Amniotic stem cell (primary cell): ENCODE data around the gene RORC.

Experiments
- DNase-seq: peaks from one replicate; lab custom pipeline; 2025; lab: John Stamatoyannopoulos, UW

The RORC gene

GRCh38 chr1:151847867-151848596 lies 16.4 kb upstream of the RORC start:
- DNase-seq: no peak

GRCh38 chr1:151846686-151847237 lies 15.2 kb upstream of the RORC start:
- no peak for DNase-seq

- DNase-seq: no peak
These were observed 14.5 kb upstream of the RORC start for GRCh38 chr1:151846062-151846568.

DNA sequence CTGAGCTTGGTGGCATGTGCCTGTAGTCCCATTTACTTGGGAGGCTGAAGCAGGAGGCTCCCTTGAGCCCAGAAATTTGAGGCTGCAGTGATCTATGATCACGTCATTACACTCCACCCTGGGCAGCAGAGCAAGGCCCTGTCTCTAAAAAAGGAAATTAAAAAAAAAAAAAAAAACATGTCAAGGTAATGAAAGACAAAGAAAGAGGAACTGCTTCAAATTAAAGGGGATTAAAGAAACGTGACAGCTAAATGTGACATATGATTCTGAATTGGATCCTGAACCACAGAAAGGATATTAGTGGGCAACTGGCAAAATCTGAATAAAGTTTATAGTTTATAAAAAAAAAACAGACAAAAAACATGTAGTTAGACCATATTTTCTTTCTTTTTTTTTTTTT lies 11.8 kb upstream of the RORC start:
- DNase-seq: no peak

DNA sequence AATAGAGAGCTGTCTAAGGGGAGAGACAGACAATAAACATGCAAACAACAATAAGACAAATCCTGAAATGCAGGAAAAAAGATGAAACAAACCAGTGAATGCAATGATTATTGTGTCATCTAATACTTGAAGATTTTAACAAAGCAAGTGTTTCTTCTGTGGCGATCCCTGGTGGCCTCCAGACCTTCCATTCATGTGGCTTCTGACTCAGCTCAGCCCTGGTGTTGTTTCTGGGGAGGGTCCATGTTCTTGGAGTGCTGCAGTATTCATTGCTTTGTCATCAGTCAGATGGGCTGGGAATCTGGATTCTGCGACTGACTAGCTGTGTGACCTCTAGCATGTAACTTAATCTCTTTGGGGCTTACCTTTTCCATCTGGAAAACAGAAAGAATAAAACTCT lies 9.5 kb upstream of the RORC start:
- DNase-seq: no peak

DNA sequence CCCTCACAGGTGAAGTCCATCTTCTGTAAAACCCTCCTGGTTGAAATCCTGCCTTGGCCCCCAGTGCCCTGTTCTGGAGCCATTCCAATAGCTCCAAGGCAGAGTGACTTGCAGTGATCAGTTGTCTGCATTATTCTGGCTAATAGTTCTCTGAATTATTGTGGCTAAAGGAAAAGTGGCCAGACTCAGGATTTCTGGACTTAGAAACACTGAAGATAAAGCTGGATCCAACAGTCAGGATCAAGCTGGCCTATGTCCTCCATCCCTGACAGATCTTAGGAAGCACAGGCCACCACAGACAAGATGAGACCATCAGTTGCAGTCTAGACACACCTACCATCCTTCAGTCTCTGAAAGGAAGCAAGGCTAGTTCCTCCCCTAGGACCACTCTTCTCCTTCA lies 8.8 kb upstream of the RORC start:
- no peak for DNase-seq

DNA sequence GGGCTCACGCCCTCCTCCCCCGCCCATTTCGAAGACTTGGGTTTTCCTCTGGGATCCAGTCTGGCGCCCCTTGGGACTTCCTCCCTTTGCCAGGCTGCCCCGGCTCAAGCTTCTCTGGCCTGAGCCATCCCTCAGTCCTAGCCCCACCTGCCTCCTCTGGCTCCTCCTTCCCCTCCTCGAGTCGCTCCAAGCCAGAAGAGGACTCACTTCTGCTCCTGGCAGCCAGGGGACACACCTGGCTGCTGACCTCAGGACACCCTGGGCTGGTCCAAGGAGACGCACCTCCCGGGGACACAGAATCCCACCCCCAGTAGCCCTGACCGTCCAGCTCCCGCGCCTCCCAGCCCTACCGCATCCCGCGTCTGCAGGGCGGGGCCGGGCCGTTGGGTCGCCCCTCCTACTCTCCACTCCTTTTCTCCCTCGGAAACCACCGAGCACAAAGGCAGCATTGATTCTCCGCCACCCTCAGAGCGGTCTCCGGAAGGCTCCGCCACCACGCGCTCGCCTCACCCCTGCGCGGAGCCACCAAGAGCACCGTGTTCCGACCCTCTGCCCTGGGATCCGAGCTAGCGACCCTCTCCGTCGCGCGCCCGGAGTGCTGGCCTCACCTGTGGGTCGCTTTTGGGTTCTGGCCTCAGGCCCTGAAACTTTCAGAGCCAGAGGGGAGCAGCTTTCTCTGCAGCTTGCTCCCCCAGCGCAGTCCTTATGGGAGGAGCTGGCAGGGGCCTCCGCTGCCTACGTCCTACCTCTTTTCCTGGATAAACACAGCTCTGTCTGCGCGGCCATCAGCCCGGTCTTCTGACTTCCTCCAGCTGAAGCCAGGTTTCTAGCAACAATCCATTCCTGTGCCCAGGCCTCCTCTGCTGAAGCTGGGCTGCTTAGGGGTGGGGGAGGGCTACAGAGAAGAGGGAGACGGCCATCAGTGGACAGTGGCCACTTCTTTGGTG lies 8.1 kb upstream of the RORC start, which contains the start of gene C2CD4D:
C2CD4D (minus strand) TSS at position 364 of the 947 bp plus-strand sequence. CDS start 831 bp downstream, outside the sequence.
- no peak for DNase-seq

GRCh38 chr1:151839082-151839412 lies 7.4 kb upstream of the RORC start:
- DNase-seq: no peak

- no peak for DNase-seq
These were observed 6.8 kb upstream of the RORC start for GRCh38 chr1:151838222-151839081.

GRCh38 chr1:151837884-151838221 lies 6.3 kb upstream of the RORC start:
- no peak for DNase-seq

GRCh38 chr1:151837197-151837596 lies 5.6 kb upstream of the RORC start:
- no peak for DNase-seq

DNA sequence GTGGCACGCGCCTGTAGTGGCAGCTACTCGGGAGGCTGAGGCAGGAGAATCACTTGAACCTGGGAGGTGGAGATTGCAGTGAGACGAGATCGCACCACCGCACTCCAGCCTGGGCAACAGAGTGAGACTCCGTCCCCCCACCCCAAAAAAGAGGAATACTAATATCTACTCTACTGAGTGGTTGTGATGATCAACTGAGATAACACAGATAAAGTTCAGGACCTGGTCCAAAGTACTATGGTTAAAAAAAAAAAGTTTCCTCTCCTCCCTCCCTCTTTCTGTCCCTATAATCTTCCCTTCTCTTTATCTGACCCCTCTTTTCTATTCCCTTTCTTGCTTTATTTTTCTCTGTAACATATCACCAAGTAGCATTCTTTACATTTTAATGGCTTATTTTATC lies 4.0 kb upstream of the RORC start:
- DNase-seq: no peak

- no peak for DNase-seq
These were observed 2.6 kb upstream of the RORC start for GRCh38 chr1:151834239-151834638.

DNA sequence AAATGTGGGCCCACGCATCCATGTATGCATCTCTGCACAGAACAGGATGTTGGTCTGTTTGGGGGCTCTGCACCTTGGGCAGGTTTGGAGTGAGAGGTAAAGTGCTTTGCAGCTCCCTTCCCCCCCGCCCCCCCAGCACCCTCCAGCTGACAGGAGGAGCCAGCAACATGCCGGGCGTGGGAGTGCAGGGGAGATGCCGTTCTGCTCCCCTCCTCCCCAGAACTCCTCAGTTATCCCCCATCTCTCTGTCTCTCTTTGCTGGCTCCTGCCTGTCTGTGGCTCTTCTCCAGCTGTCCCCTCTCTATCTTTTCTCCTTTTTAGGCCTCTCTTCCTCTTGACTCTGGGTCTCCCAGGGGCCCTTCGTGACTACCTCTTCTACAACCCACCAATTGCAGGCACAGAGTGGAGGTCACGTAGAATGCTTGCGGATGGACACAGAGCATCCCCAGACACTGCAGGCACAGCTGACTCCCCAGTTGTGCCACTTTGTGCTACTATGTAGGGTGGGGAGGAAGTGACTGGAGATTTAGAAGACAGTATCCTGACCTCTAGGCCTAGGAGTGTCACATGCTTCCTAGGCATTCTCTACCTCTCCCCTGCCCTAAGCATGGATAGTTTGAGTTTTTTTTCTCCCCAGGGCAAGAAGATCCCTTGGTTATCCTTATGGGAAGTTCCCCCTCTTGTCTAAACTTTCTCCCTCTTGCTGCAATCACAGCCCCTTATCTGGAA lies 1.7 kb upstream of the RORC start:
- DNase-seq: no peak

DNA sequence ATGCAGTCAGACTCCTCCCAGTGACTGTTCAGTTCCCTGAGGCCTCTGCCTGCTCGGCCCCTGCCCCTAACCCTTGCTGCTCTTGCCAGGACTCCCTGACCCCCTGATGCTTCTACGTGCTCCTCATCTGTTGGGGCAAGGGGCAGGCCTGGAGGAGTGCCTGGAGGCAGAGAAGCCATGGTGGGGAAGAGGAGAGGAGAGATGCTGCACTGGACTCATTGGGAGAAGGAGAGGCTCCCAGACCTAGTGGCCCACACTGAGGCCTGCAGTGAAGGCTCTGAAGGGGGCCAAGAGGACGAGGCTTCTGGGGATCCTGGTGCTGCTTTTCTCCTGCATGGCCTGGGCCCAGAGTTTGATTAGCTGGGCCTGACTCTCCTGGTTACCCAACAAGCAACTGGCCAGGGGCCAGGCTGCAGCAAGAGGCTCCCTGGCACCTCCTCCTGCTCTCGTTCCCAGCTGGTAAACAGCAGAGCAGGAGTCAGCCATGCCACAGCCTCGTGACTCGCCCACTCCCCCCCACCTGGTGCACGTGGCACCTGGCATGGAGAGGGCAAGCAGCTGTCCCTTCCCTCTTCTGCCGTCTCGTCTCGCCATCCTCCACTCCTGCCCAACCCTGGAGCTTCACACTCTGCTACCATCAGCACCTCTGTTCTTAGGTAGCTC lies 847 bp upstream of the RORC start:
- no peak for DNase-seq

DNA sequence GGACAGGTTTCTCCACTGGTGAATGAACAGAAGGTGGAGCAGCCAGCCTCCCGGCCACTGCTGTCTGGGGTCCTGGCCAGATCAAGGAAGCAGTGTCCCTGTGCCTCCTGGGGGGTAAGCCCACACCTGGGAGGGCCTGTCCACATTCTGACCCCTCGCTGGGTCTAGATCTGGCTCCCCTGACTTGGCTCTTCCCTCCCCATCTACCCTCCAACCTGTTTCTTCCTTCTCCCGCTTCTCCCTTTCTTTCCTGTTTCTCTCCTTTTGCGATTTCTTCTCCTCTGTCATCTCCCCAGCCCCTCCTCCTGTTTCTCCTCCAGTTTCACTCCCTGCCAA lies 378 bp downstream of the RORC start:
- DNase-seq: no peak

DNA sequence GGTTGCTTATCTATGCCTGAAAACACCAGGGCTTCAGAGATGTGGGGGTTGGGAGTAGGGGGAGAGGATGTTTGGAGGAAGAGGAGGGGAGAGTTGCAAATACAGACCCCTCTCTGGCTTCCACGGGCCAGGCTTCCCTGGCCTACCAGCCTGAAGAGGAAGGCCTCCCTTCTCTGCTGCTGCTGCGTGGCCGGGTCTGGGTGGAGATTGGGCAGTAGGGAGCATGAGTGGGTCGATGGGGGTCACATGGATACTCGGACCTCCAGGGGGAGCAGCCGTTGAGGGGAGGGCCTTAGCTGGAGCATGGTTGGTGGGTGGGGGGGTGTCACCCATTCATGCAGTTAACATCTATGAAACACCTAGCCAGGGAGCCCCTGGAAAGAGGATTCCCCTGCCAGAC lies 1.5 kb downstream of the RORC start:
- DNase-seq: no peak

- DNase-seq: no peak
These were observed 2.1 kb downstream of the RORC start for GRCh38 chr1:151829352-151830046.

- no peak for DNase-seq
These were observed 2.7 kb downstream of the RORC start for GRCh38 chr1:151828921-151829320.

GRCh38 chr1:151827853-151828252 lies 3.7 kb downstream of the RORC start:
- DNase-seq: no peak
